ENCODE measurements around the gene RELN. TPM values are rescaled to one million over a fixed set of nuclear protein-coding genes. Genes with fewer than 3 reads are reported as not detected.
"Not testable (repeated sequence)": the region's sequence is repeated elsewhere in the genome, so short reads cannot be mapped to it uniquely, and the experiment has no call there.

Gene RELN
- total RNA-seq, 1 donor from 2014 or later = 1.5 TPM

GRCh38 chr7:103499976-103500375, 489.5 kb downstream of the RELN start:
- DNase-seq (ENCODE audit: low spot score) = no peak

GRCh38 chr7:103487419-103487818, 502.0 kb downstream of the RELN start:
- no peak for DNase-seq (ENCODE audit: low spot score)

- not testable (repeated sequence) for DNase-seq (ENCODE audit: low spot score)
Observed at GRCh38 chr7:103486873-103487272, 502.6 kb downstream of the RELN start.

- no peak for DNase-seq (ENCODE audit: low spot score)
Observed at GRCh38 chr7:103480771-103481170, 508.7 kb downstream of the RELN start.

GRCh38 chr7:103474956-103475355, 514.5 kb downstream of the RELN start:
- DNase-seq (ENCODE audit: low spot score) = no peak

GRCh38 chr7:103469095-103469948, 520.1 kb downstream of the RELN start:
- DNase-seq (ENCODE audit: low spot score) = no peak

GRCh38 chr7:103466814-103467213, 522.6 kb downstream of the RELN start:
- no peak for DNase-seq (ENCODE audit: low spot score)

GRCh38 chr7:103462358-103462757, 527.1 kb downstream of the RELN start:
- DNase-seq (ENCODE audit: low spot score) = no peak

- no peak for DNase-seq (ENCODE audit: low spot score)
Observed at GRCh38 chr7:103447073-103447960, 542.1 kb downstream of the RELN start.

GRCh38 chr7:103446049-103446520, 543.4 kb downstream of the RELN start, which contains the start of gene SLC26A5:
Gene SLC26A5, minus strand, starts transcription at chr7:103446207. Its CDS starts 24,693 bp downstream, at chr7:103421514.
- DNase-seq (ENCODE audit: low spot score) = no peak

GRCh38 chr7:103445228-103446048, 544.0 kb downstream of the RELN start:
- no peak for DNase-seq (ENCODE audit: low spot score)

GRCh38 chr7:103439661-103440060, 549.8 kb downstream of the RELN start:
- no peak for DNase-seq (ENCODE audit: low spot score)

GRCh38 chr7:103437623-103438022, 551.8 kb downstream of the RELN start:
- DNase-seq (ENCODE audit: low spot score) = no peak

GRCh38 chr7:103432712-103433111, 556.7 kb downstream of the RELN start:
- no peak for DNase-seq (ENCODE audit: low spot score)

GRCh38 chr7:103425177-103425576, 564.3 kb downstream of the RELN start:
- DNase-seq (ENCODE audit: low spot score) = no peak

- DNase-seq (ENCODE audit: low spot score) = no peak
Observed at GRCh38 chr7:103423467-103424179, 565.8 kb downstream of the RELN start.

Other genes starting within 250 kb of the RELN start
- 26.4 TPM for gene ORC5, start 218.4 kb upstream of the RELN start, total RNA-seq

Measured in ureter (tissue), 1 donor.